ENCODE results near the gene RNF227. TPM values are rescaled to one million over a fixed set of nuclear protein-coding genes. Genes with fewer than 3 reads are reported as not detected.

Gene RNF227
- total and polyA plus RNA-seq, 10 of the 15 experiments (the other 5 are each of a cell fraction or from before 2014, with no cell fraction given) = 0.49 to 5.0 (median 1.3) TPM

- Histone ChIP-seq H3K9me3 (replicated peaks; ENCODE audit: control insufficient read depth, insufficient read depth, low read length) (no peaks in the 10 kb centered on the region), H3K9ac (ENCODE audit: control insufficient read depth, insufficient read depth, low read length) (no peak overlapping the region), H3K4me1 (ENCODE audit: control insufficient read depth, insufficient read depth, low read length) (peaks cover 12% of the 10 kb centered on the region), H4K20me1 (ENCODE audit: control insufficient read depth, insufficient read depth) (no peaks in the 10 kb centered on the region), H3K36me3 (ENCODE audit: control insufficient read depth in 2 of 2, insufficient read depth in 2 of 2, low read length in 1 of 2) (peaks cover 3 to 14% of the 10 kb centered on the region in 2 experiments), H3K27me3 (replicated peaks in 1 of 2; ENCODE audit: control insufficient read depth in 2 of 2, insufficient read depth in 2 of 2, low read length in 1 of 2) (no peaks in the 10 kb centered on the region), H3K4me3 (no peak overlapping the region), H3K79me2 (ENCODE audit: control insufficient read depth, insufficient read depth, low read length) (no peaks in the 10 kb centered on the region), H3K4me2 (ENCODE audit: control insufficient read depth, insufficient read depth) (no peak overlapping the region), H2AFZ (ENCODE audit: control insufficient read depth, low read depth, low read length) (no peak overlapping the region), H3K27ac (ENCODE audit: control insufficient read depth, insufficient read depth) (no peak overlapping the region; the same call in 1 of the 2 replicates)
- SMC1A ChIA-PET (ENCODE audit: uncharacterized antibody, unreplicated experiment) = interaction anchor here (2.4 kb wide), 1 partner anchor 18 kb away, joined by 11 read pairs; the partner anchor contains the start of genes CNTROB and TRAPPC1
- no TSS peak for BruUV-seq (replicated peaks)
- CTCF ChIA-PET = interaction anchor here (1.6 kb wide), 1 partner anchor 38 kb away, joined by 4 read pairs; no protein-coding TSS in a partner anchor
- DNase-seq (ENCODE audit: low read depth, low spot score) = no peak
- TF ChIP-seq BCL11A (IDR thresholded peaks at IDR 0.05; ENCODE audit: low read depth, low read length) (no peak), ZNF207 (IDR thresholded peaks at IDR 0.05; ENCODE audit: borderline replicate concordance) (no peak), ZNF24 (IDR thresholded peaks at IDR 0.05) (no peak), SUZ12 (IDR thresholded peaks at IDR 0.05; ENCODE audit: unreplicated experiment) (no peak), NR2C1 (IDR thresholded peaks at IDR 0.05) (no peak), E4F1 (IDR thresholded peaks at IDR 0.05; ENCODE audit: borderline replicate concordance, partially characterized antibody) (no peak), PBX3 (IDR thresholded peaks at IDR 0.05; ENCODE audit: insufficient replicate concordance, low read depth, low read length) (no peak), TARDBP (IDR thresholded peaks at IDR 0.05; ENCODE audit: borderline replicate concordance) (no peak)
- intact Hi-C loops (cut with micrococcal nuclease; ENCODE audit: unreplicated experiment) (no loop called here), in situ Hi-C loops (cut with MboI) (no loop called here)
- POLR2A ChIA-PET = interaction anchor here (0.7 to 1.3 kb wide), 2 partner anchors 8 to 14 kb away, joined by 3 to 5 read pairs; no protein-coding TSS in a partner anchor
- RAD21 ChIA-PET (ENCODE audit: unreplicated experiment) = no interaction called here
- FAIRE-seq = no peak
- no peak for ATAC-seq
- 82% methylated on average over 3 of the region's 3 CpGs for WGBS (ENCODE audit: insufficient coverage, insufficient replicate concordance, low lambda C conversion rate, missing lambda C conversion rate)
These were observed 34.5 kb upstream of the RNF227 start for GRCh38 chr17:7950578-7950977.

All from GM12878 (cell line).